Measurements from ENCODE around the gene ZBP1.

- TF ChIP-seq YY1 (IDR thresholded peaks at IDR 0.05; ENCODE audit: insufficient read depth, insufficient read length) (no peak), ZNF274 (IDR thresholded peaks at IDR 0.05; ENCODE audit: low read depth, low read length) (no peak), SUZ12 (IDR thresholded peaks at IDR 0.05; ENCODE audit: extremely low read depth, insufficient read depth, insufficient read length) (no peak)
Measured at GRCh38 chr20:57600320-57601210, 19.7 kb downstream of the ZBP1 start.

All from NT2/D1 (cell line).